ENCODE measurements around the gene HMGCLL1.

GRCh38 chr6:55576811-55577210 lies 2.2 kb downstream of the HMGCLL1 start:
- TF ChIP-seq CTCF (IDR thresholded peaks at IDR 0.05), result no peak
- no peak for TF ChIP-seq POLR2A (IDR thresholded peaks at IDR 0.05; ENCODE audit: low read depth)
- no peak for TF ChIP-seq POLR2AphosphoS5 (IDR thresholded peaks at IDR 0.05)
- no peak for TF ChIP-seq EP300 (IDR thresholded peaks at IDR 0.05)

All from esophagus muscularis mucosa (tissue), 4 donors.